SU-DHL-6 (cell line): ENCODE data around the gene GCH1.

Experiments
- CTCF ChIP-seq: fragments of 200-600 bp; sonication (generic); IDR thresholded peaks from one replicate; pipeline ENCODE4 v1.5.1; 2017; ENCODE audit warnings: antibody characterized with exemption, mild to moderate bottlenecking, low read length, moderate library complexity; ENCODE audit not compliant: insufficient read depth, poor library complexity, severe bottlenecking
- EZH2phosphoT487 ChIP-seq: fragments of 200-600 bp; sonication (generic), shearing (Covaris generic); conservative IDR thresholded peaks from 2 replicates; pipeline ENCODE4 v1.6.1; 2018; ENCODE audit warnings: mild to moderate bottlenecking, antibody characterized with exemption, low read length, moderate library complexity, mixed read lengths

- TF ChIP-seq CTCF (no peak), EZH2phosphoT487 (no peak)
Observed at GRCh38 chr14:54942913-54943312, 40.3 kb upstream of the GCH1 start.
